ENCODE results near the gene UBAP1L.
"Not testable (repeated sequence)": the region's sequence is repeated elsewhere in the genome, so short reads cannot be mapped to it uniquely, and the experiment has no call there.

The UBAP1L gene

GRCh38 chr15:65062061-65062460 is 52.9 kb downstream of the UBAP1L start:
- no peak for DNase-seq

- DNase-seq: no peak
Observed at GRCh38 chr15:65060641-65061397, 54.2 kb downstream of the UBAP1L start.

GRCh38 chr15:65059931-65060596 is 54.9 kb downstream of the UBAP1L start:
- DNase-seq: no peak

- DNase-seq: no peak
Observed at GRCh38 chr15:65059369-65059750, 55.6 kb downstream of the UBAP1L start.

DNA sequence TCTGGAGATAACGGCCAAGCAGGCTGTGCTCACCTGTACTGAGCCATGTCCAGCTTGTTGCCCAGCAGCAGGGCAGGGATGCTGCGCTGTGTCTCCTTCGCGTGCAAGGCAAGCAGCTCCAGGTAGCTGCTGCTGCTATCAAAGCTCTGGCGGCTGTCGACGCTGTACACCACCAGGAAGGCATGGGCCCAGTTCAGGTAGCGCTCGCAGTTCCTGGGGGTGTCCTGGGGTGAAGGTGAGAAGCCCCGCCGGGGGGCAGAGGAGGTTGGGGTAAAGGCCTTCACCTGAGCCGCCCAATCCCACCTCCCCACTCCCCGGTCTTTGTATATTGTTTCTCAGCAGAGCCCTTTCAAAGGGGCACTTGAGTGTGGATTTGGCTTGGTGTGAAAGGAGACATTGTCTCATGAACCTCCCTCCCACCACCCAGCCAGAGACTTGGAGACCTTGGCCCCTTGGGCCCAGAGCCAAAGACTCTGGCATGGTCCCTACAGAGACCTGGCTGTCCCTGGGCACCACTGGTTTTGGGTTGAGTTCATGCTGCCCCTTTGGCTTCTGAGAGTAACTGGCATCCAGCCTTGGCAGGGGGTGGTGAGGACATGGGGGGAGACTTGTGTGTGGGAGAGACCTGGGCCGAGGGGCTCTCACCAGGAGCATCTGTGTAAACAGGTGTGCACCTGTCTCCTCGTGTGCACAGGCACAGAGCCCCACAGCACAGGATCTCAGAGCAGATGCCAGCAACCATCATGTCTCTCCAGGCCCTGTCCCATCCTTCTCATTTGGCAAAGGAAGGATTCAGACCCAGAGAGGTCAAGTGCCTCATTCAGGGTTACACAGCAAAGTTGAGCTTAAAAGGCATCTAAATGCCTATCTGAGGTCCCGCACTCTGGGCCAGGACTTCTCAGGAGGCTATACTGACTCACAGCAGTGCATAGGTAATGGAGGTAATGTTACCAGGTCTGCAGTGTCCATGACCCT is 56.3 kb downstream of the UBAP1L start:
- no peak for DNase-seq

GRCh38 chr15:65057549-65057940 is 57.5 kb downstream of the UBAP1L start:
- no peak for DNase-seq

GRCh38 chr15:65056868-65057548 is 58.0 kb downstream of the UBAP1L start:
- DNase-seq: no peak

DNA sequence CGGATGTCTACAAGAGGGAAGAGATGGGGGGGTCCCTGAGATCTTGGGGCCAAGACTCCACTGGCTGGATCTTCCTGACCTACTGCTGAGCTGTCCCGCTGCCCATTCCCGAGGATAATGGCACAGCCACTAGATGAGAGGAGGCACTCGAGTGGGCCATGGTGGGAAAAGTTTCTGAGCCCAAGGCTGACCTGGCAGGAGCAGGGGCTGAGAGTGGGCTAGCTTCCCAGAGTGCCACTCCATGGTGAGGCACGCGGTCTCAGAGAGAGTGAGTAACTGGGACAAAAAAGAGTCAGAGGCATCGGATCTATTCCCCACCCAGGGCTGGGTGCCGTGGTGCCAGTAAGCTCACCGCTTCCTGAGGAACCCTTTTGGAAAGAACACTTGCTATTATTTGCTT is 58.9 kb downstream of the UBAP1L start:
- no peak for DNase-seq

GRCh38 chr15:65055201-65055870 is 59.7 kb downstream of the UBAP1L start:
- DNase-seq: no peak

DNA sequence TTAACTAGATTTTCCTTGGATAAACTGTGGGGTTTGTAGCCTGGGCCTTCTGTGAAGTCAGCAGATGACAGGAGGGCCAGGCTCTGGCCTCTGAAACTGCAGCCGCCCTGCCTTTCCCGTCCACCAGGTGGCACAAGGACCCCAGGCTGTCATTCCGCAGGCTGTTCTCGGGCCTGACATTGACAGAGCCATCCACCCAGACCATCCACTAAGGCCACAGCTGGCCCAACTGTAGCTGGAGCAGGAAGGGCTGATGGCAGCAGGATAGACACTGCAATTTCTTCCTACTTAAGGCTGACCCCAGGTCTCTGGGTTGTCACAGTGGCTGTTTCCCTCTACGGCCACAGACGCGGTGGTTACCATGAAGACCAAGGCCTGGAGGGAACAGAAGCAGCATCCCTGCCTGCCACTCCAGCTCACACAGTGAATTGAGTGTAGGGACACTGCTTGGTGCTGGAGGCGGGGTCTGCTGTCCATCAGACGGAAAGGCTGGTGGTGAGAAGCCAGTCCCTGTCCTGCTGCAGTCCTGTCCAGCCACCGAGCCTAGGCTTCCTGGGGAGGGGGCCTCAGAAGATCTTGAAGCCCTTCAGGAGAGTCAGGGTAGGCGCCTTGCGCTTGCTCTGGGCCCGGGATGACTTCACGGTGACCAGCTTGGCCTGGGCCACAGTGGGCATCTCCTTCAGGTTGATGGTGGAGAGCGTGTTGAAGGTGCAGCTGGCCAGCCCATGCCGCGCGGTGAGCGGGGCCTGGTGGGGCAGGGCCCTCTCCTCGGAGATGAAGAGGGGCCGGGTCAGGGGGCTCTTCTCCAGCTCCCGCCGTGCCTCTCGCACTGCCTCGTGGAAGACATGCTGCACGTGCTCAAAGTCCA is 60.4 kb downstream of the UBAP1L start:
- DNase-seq: peak; percentile 58

- no peak for DNase-seq
Observed at GRCh38 chr15:65052956-65053355, 62.0 kb downstream of the UBAP1L start.

DNA sequence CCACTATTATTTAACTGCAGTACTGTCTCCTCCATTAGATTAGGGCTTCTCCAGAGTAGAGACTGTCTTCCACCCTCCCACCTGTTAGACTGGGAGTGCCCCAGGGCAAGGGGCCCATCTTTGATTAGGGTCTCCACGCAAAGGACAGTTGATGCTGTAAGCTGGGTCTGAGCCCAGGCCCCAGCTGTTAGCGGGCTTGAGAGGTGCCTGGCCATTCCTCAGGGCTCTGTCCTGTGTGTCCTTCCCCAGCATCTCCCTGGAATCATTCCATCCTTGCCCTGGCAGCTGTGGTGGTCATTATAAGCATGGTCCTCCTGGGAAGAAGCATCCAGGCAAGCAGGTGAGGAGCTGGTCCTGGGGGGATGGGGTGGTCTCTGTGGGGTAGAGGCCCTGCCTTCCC is 63.7 kb downstream of the UBAP1L start:
- DNase-seq: no peak

DNA sequence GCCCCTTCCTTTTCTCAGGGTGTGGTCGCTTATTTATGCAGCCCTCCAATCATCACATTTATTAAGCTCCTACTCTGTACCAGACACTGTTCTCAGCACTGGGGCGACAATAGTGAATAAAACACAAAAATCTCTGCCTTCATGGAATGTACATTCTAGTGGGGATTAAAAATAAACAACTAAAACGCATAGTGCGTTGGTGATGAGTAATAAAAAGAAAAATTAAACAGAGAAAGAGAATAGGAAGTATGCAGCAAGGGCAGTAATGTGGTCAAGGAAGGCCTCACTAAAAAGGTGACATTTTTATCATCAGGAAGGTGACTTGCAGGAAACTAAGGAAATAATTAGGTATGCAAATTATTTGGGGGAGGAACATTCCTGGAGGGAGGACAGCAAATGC is 64.7 kb downstream of the UBAP1L start:
- DNase-seq: no peak

DNA sequence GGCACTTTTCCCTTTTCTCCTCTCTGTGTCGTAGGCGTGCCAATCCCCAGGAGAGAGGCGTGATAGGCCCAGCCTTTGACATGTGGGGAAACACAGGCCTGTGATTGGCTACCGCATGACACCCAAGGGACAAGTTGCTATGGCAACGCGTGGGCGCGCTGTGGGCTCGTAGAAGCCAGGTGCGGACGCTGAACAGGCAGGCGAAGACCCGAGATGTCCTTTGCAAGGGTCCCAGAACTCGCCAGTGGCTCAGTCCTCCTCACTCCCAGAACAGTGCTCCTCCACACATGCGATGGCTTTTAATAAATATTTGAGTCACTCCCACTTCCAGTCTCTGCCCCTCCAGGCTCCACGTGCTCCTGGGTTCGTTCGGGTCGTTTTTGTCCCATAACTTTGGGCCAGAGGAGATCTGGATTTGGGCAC is 65.6 kb downstream of the UBAP1L start:
- peak; percentile 79 for DNase-seq

GRCh38 chr15:65048241-65048640 is 66.8 kb downstream of the UBAP1L start:
- no peak for DNase-seq

GRCh38 chr15:65044724-65045481 is 70.1 kb downstream of the UBAP1L start, which contains the start of gene SLC51B:
Gene SLC51B, plus strand, starts transcription at chr15:65045387. Its CDS starts 4,618 bp downstream, at chr15:65050005.
- no peak for DNase-seq

- not testable (repeated sequence) for DNase-seq
Observed at GRCh38 chr15:65044218-65044617, 70.8 kb downstream of the UBAP1L start.

- no peak for DNase-seq
Observed at GRCh38 chr15:65042776-65043327, 72.1 kb downstream of the UBAP1L start.

All from activated T-cell treated with anti-CD3 and anti-CD28 coated beads, Interleukin-2, amount 50 U/mL, for 1 hour (primary cell).